Osteocyte (in vitro differentiated cells): ENCODE results near the gene CPN2. TPM values are rescaled to one million over a fixed set of nuclear protein-coding genes. Genes with fewer than 3 reads are reported as not detected.

Experiments used
- DNase-seq: peaks from one replicate; pipeline ENCODE4 v3.0.0; 2021; ENCODE audit warnings: mixed read lengths; ENCODE audit not compliant: unreplicated experiment; ENCODE audit errors: extremely low spot score
- H3K27ac Mint-ChIP-seq: one replicate; pipeline ENCODE4 v1.8.0; 2021; ENCODE audit warnings: mild to moderate bottlenecking, mixed read lengths; ENCODE audit not compliant: unreplicated experiment
- H3K27me3 Mint-ChIP-seq: one replicate; pipeline ENCODE4 v1.8.0; 2021; ENCODE audit warnings: mixed read lengths; ENCODE audit not compliant: unreplicated experiment
- H3K36me3 Mint-ChIP-seq: one replicate; pipeline ENCODE4 v1.8.0; 2021; ENCODE audit warnings: mixed read lengths; ENCODE audit not compliant: unreplicated experiment
- H3K4me1 Mint-ChIP-seq: one replicate; pipeline ENCODE4 v1.8.0; 2021; ENCODE audit warnings: mixed read lengths; ENCODE audit not compliant: unreplicated experiment
- H3K4me3 Mint-ChIP-seq: one replicate; pipeline ENCODE4 v1.8.0; 2021; ENCODE audit warnings: mild to moderate bottlenecking, moderate library complexity, mixed read lengths; ENCODE audit not compliant: unreplicated experiment
- H3K9me3 Mint-ChIP-seq: one replicate; pipeline ENCODE4 v1.8.0; 2021; ENCODE audit warnings: mixed read lengths; ENCODE audit not compliant: unreplicated experiment
- CTCF ChIP-seq: fragments of 200-600 bp; sonication (generic); IDR thresholded peaks from 2 replicates; pipeline ENCODE4 v1.5.0; 2021; ENCODE audit warnings: antibody characterized with exemption, mild to moderate bottlenecking, moderate library complexity
- total RNA-seq: library from RNA; stranded (reverse); gene quantifications from 2 replicates; pipeline ENCODE4 v1.2.1, GENCODE V29; 2021

The CPN2 gene
- total RNA-seq, 1 donor from 2014 or later = not detected

- Mint-ChIP-seq H3K27me3 (peaks cover 19% of the 10 kb centered on the region), H3K4me1 (peaks cover 17% of the 10 kb centered on the region), H3K4me3 (peak overlapping the region; percentile 50), H3K9me3 (no peaks in the 10 kb centered on the region), H3K36me3 (no peaks in the 10 kb centered on the region), H3K27ac (peak overlapping the region; percentile 63)
- DNase-seq = no peak
- no peak for TF ChIP-seq CTCF
Observed at GRCh38 chr3:194296454-194297263, 54.5 kb downstream of the CPN2 start.

GRCh38 chr3:194294895-194295214 lies 56.3 kb downstream of the CPN2 start:
- no peak for TF ChIP-seq CTCF
- DNase-seq = no peak
- Mint-ChIP-seq H3K27ac (no peak overlapping the region), H3K4me3 (no peak overlapping the region), H3K9me3 (peaks cover 13% of the 10 kb centered on the region), H3K4me1 (peaks cover 17% of the 10 kb centered on the region), H3K36me3 (no peaks in the 10 kb centered on the region), H3K27me3 (peaks cover 25% of the 10 kb centered on the region)

- DNase-seq = no peak
- Mint-ChIP-seq H3K9me3 (peaks cover 13% of the 10 kb centered on the region), H3K27me3 (peaks cover 26% of the 10 kb centered on the region), H3K27ac (no peak overlapping the region), H3K4me1 (peaks cover 17% of the 10 kb centered on the region), H3K4me3 (no peak overlapping the region), H3K36me3 (no peaks in the 10 kb centered on the region)
- no peak for TF ChIP-seq CTCF
Observed at GRCh38 chr3:194294199-194294894, 56.8 kb downstream of the CPN2 start.

- no peak for DNase-seq
- Mint-ChIP-seq H3K4me1 (peaks cover 17% of the 10 kb centered on the region), H3K36me3 (no peaks in the 10 kb centered on the region), H3K27ac (no peak overlapping the region), H3K27me3 (peaks cover 32% of the 10 kb centered on the region), H3K9me3 (peaks cover 13% of the 10 kb centered on the region), H3K4me3 (no peak overlapping the region)
- no peak for TF ChIP-seq CTCF
Observed at GRCh38 chr3:194293546-194294198, 57.5 kb downstream of the CPN2 start.

- Mint-ChIP-seq H3K27ac (no peak overlapping the region), H3K4me1 (peaks cover 17% of the 10 kb centered on the region), H3K9me3 (peaks cover 13% of the 10 kb centered on the region), H3K27me3 (peaks cover 33% of the 10 kb centered on the region), H3K36me3 (peaks cover 3% of the 10 kb centered on the region), H3K4me3 (no peak overlapping the region)
- no peak for TF ChIP-seq CTCF
- no peak for DNase-seq
Observed at GRCh38 chr3:194292331-194292730, 58.8 kb downstream of the CPN2 start.
